Thoracic aorta (tissue), 2 donors: ENCODE results near the gene STRIP2. TPM values are rescaled to one million over a fixed set of nuclear protein-coding genes. Genes with fewer than 3 reads are reported as not detected.
"Not testable (repeated sequence)": the region's sequence is repeated elsewhere in the genome, so short reads cannot be mapped to it uniquely, and the experiment has no call there.

Source experiments
- ATAC-seq: fragments of 150-250 bp; one replicate; pipeline ENCODE4 v1.8.0; 2017; ENCODE audit warnings: low read depth; ENCODE audit not compliant: insufficient number of reproducible peaks, low FRiP score
- DNase-seq: peaks from one replicate; pipeline ENCODE4 v3.0.0-alpha.2; 2020; ENCODE audit warnings: low spot score
- H3K27ac ChIP-seq, 2 donors: fragments of 200-600 bp; sonication (generic); 1 replicate in 1 of 2; 2 replicates in 1 of 2; pipeline ENCODE4 v1.5.1; 2016; ENCODE audit warnings: mild to moderate bottlenecking in 2 of 2, moderate library complexity in 2 of 2
- H3K27me3 ChIP-seq: fragments of 200-600 bp; sonication (generic); replicated peaks from 2 replicates; pipeline ENCODE4 v1.6.0; 2016; ENCODE audit warnings: mild to moderate bottlenecking; ENCODE audit not compliant: insufficient read depth
- H3K36me3 ChIP-seq: fragments of 200-600 bp; sonication (generic); one replicate; pipeline ENCODE4 v1.5.1; 2016
- H3K4me1 ChIP-seq, 2 donors: fragments of 200-600 bp; sonication (generic); 1 replicate in 1 of 2; 2 replicates in 1 of 2; pipeline versions ENCODE4 v1.5.1 to v1.6.0; 2016; ENCODE audit warnings: low read depth in 2 of 2, mild to moderate bottlenecking in 1 of 2; ENCODE audit not compliant: control insufficient read depth in 1 of 2
- H3K4me3 ChIP-seq: fragments of 200-600 bp; sonication (generic); 2 replicates; pipeline ENCODE4 v1.5.1; 2016; ENCODE audit warnings: mild to moderate bottlenecking
- H3K9me3 ChIP-seq: fragments of 200-600 bp; sonication (generic); 2 replicates; pipeline ENCODE4 v1.5.1; 2016
- total RNA-seq, 2 donors: library from RNA; depleted of rRNA; stranded (reverse); fragments of >200 nt; gene quantifications; one replicate each; pipeline versions ENCODE4 v1.1.0 to v1.2.3, GENCODE V29; 2016
- TF ChIP-seq, protein P1 (sequence below): fragments of 200-600 bp; sonication (generic); IDR thresholded peaks from one replicate; pipeline ENCODE4 v1.5.1; 2019; ENCODE audit warnings: antibody characterized with exemption

Gene STRIP2
- total RNA-seq, 2 donors from 2014 or later = 1.1 TPM; not detected in 1

DNA sequence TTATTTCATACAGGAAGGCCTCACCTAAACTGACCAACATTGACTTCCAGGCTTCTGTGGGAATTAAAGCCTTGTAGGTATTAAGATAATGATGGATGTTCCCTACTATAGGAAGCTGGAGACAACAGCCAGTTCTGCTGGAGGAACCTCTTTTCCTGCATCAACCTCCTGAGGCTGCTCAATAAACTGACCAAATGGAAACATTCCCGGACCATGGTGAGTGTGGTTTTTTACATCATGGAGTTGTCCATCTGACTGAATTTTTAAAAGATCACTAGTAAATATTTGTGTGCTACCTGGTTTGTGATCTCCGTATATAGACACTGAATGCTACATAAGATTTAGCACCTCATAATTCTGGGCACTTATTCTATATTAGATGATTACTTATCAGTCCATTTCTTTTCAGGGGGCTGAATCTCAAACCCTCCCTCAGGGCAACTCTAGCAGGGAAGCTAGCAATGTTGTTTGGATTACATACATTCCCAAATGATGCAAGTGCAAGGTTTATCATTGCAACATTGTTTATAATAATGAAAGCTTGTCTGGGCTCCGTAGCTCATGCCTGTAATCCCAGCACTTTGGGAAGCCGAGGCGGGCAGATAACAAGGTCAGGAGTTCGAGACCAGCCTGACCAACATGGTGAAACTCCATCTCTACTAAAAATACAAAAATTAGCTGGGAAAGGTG, 46.6 kb downstream of the STRIP2 start:
- H3K4me3 ChIP-seq = no peak overlapping the region
- H3K27me3 ChIP-seq = no peaks in the 10 kb centered on the region
- H3K4me1 ChIP-seq = no peaks in the 10 kb centered on the region
- DNase-seq (no peak), ATAC-seq (no peak)
- H3K27ac ChIP-seq = no peak overlapping the region
- TF ChIP-seq, protein P1, sequence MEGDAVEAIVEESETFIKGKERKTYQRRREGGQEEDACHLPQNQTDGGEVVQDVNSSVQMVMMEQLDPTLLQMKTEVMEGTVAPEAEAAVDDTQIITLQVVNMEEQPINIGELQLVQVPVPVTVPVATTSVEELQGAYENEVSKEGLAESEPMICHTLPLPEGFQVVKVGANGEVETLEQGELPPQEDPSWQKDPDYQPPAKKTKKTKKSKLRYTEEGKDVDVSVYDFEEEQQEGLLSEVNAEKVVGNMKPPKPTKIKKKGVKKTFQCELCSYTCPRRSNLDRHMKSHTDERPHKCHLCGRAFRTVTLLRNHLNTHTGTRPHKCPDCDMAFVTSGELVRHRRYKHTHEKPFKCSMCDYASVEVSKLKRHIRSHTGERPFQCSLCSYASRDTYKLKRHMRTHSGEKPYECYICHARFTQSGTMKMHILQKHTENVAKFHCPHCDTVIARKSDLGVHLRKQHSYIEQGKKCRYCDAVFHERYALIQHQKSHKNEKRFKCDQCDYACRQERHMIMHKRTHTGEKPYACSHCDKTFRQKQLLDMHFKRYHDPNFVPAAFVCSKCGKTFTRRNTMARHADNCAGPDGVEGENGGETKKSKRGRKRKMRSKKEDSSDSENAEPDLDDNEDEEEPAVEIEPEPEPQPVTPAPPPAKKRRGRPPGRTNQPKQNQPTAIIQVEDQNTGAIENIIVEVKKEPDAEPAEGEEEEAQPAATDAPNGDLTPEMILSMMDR = no peak
- no peaks in the 10 kb centered on the region for H3K9me3 ChIP-seq
- H3K36me3 ChIP-seq = no peaks in the 10 kb centered on the region

DNA sequence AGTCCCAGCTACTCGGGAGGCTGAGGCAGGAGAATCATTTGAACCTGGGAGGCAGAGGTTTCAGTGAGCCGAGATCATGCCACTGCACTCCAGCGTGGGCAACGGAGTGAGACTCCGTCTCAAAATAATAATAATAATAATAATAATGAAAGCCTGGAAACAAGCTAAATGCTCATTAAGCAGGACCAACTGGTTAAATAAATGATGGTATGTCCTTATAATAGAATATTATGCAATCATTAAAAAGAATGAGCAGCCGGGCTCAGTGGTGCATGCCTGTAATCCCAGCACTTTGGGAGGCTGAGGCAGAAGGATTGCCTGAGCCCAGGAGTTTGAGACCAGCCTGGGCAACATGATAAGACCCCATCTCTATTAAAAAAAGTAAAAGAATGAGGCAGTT, 47.1 kb downstream of the STRIP2 start:
- H3K27ac ChIP-seq, H3K4me3 ChIP-seq, ATAC-seq, H3K9me3 ChIP-seq, H3K27me3 ChIP-seq, H3K36me3 ChIP-seq, H3K4me1 ChIP-seq, DNase-seq: not testable (repeated sequence)

DNA sequence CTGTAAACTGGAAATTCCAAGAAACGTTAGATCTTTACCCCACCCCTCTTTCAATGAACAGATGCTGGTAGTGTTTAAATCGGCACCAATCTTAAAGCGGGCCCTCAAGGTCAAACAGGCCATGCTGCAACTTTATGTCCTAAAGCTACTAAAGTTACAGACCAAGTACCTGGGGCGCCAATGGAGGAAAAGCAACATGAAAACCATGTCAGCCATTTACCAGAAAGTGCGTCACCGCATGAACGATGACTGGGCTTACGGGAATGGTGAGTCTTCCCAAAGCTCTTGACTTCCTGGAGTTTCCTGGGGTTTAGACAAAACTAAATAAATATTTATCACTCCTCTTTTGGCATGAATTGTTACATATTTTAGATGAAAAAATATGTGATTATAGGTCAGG, 48.5 kb downstream of the STRIP2 start:
- ATAC-seq (no peak), DNase-seq (no peak)
- Histone ChIP-seq H3K27me3 (no peaks in the 10 kb centered on the region), H3K36me3 (no peaks in the 10 kb centered on the region), H3K4me3 (no peak overlapping the region), H3K4me1 (no peaks in the 10 kb centered on the region), H3K9me3 (no peaks in the 10 kb centered on the region), H3K27ac (no peak overlapping the region)
- TF ChIP-seq, protein P1 = no peak

DNA sequence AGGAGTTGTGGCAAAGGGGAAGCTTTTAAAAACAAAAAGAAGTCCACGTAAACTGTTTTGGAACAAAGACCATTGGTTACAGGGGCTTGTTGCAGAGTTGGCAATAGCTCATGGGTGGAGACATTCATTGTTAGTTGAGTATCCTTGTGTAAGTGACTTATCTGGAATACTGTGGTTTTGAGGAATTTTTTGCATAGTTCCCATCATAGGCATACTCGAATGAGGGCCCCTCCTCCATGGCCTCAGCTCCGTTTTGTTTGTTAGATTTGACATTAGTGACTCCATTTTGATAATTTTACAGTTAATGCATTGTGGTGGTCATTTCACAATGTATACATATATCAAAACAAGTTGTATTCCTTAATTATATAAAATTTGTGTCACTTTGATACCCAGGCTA, 55.3 kb downstream of the STRIP2 start:
- DNase-seq = no peak
- no peaks in the 10 kb centered on the region for H3K9me3 ChIP-seq

DNA sequence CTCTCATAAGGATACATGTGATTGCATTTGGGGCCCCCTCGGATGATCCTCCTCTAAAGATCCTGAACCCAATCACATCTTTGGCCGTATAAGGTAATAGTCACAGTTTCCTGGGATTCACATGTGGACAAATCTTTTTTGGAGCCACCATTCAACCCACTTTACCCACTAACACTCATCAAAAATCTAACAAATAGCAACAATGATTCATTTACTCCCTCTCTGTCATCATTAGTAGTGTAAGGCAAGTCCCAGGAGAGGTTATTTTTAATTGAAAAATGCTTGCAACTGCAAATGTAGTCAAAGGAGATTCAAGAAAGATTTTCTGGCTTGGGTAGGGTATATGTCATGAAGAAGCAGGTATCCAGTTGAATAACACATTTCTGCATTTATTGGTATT, 58.2 kb downstream of the STRIP2 start:
- Histone ChIP-seq H3K36me3 (no peaks in the 10 kb centered on the region), H3K27ac (no peak overlapping the region), H3K27me3 (no peaks in the 10 kb centered on the region), H3K4me3 (no peak overlapping the region), H3K4me1 (no peaks in the 10 kb centered on the region), H3K9me3 (no peaks in the 10 kb centered on the region)
- ATAC-seq = no peak
- TF ChIP-seq, protein P1 = no peak
- no peak for DNase-seq

More for the DNA sequence above, 55.3 kb downstream of the STRIP2 start:
- Histone ChIP-seq H3K27ac (no peak overlapping the region), H3K36me3 (no peaks in the 10 kb centered on the region), H3K4me1 (no peaks in the 10 kb centered on the region), H3K27me3 (no peaks in the 10 kb centered on the region), H3K4me3 (no peak overlapping the region)
- no peak for ATAC-seq
- TF ChIP-seq, protein P1 = no peak

DNA sequence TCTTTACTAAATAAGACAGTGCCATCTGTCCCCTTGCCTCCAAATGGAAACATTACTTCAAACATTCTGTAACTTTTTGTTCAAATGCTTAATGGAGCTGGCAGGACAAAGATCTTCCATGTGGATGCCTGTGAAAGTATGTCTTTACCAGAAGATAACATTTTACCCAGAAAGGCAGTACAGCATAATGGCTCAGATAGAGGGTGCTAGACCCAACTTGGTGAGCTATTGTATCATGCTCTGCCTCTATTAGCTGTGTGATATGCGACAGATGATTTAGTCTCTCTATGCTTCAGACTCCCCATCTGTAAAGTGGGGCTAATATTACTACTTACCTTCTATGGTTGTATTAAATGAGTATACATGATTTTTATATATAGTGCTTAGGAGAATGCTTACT, 59.3 kb downstream of the STRIP2 start:
- TF ChIP-seq, protein P1 = no peak
- Histone ChIP-seq H3K4me3 (no peak overlapping the region), H3K4me1 (no peaks in the 10 kb centered on the region), H3K9me3 (no peaks in the 10 kb centered on the region), H3K27me3 (no peaks in the 10 kb centered on the region), H3K36me3 (no peaks in the 10 kb centered on the region), H3K27ac (no peak overlapping the region)
- ATAC-seq (no peak), DNase-seq (no peak)
